Right lobe of liver (tissue), 6 donors: Measurements from ENCODE around the gene PAK4. TPM values are rescaled to one million over a fixed set of nuclear protein-coding genes. Genes with fewer than 3 reads are reported as not detected.

Source experiments
- ATAC-seq, 4 donors: fragments of 200-7000 bp; cut with Tn5 transposase; one replicate each; pipeline ENCODE4 v1.9.1; 2020; ENCODE audit warnings: mild to moderate bottlenecking in 4 of 4, moderate library complexity in 4 of 4
- DNase-seq, 3 donors: peaks; one replicate each; pipeline ENCODE4 v3.0.0-alpha.2; 2020
- H3K27ac ChIP-seq, 3 donors: fragments of 200-600 bp; one replicate each; pipeline ENCODE4 v1.8.0; 2022
- H3K27me3 ChIP-seq, 2 donors: fragments of 200-600 bp; one replicate each; pipeline ENCODE4 v1.8.0; 2022
- H3K36me3 ChIP-seq, 4 donors: fragments of 200-600 bp; sonication (generic) in 1 of 4; one replicate each; pipeline versions ENCODE4 v1.5.1 to v1.8.0; 2017 to 2022; ENCODE audit warnings: control low read depth in 1 of 4
- H3K4me1 ChIP-seq, 4 donors: fragments of 200-600 bp; sonication (generic) in 1 of 4; one replicate each; pipeline versions ENCODE4 v1.5.1 to v1.8.0; 2017 to 2022; ENCODE audit warnings: control low read depth in 1 of 4
- H3K4me3 ChIP-seq, 3 donors: fragments of 200-600 bp; one replicate each; pipeline ENCODE4 v1.8.0; 2022
- H3K9me3 ChIP-seq, 4 donors: fragments of 200-600 bp; sonication (generic) in 1 of 4; one replicate each; pipeline versions ENCODE4 v1.5.1 to v1.8.0; 2017 to 2022; ENCODE audit warnings: control low read depth in 1 of 4
- CTCF ChIP-seq, 4 donors: fragments of 200-600 bp in 3 of 4; fragments of 450-650 bp in 1 of 4; IDR thresholded peaks; one replicate each; pipeline versions ENCODE4 v1.5.1 to v1.8.0; 2016 to 2022; ENCODE audit warnings: antibody characterized with exemption in 4 of 4, mild to moderate bottlenecking in 2 of 4
- POLR2A ChIP-seq: fragments of 450-650 bp; IDR thresholded peaks from one replicate; pipeline ENCODE4 v1.6.1; 2017; ENCODE audit warnings: antibody characterized with exemption, mild to moderate bottlenecking
- WGBS: methylation state at CpG from one replicate; pipeline ENCODE4 v1.1.6; 2018; ENCODE audit warnings: low coverage, low lambda C conversion rate; ENCODE audit not compliant: insufficient coverage; ENCODE audit errors: missing lambda C conversion rate; 5-methylcytosine and 5-hydroxymethylcytosine counted together
- intact Hi-C, 2 donors: fragments of 100-400 bp; cut with DNase I; formaldehyde crosslinking; loops; one replicate each; pipeline versions ENCODE4 v1.11.2 to v1.14.1; 2022
- total RNA-seq, 6 experiments: library from RNA; depleted of rRNA in 2 of 6; stranded (reverse); fragments of >200 nt in 2 of 6; fragmentation: NEBNext Ultra II Directional in 3 of 6; extraction: Animal tissue kit (Norgen Biotek cat#: 25700) in 3 of 6; gene quantifications; one replicate each; pipeline versions ENCODE4 v1.1.0 to v1.2.4, GENCODE V29; 2016 to 2023
- donor health status: DM: no; HTN: yes; CAD: no.
- donor health status: DM: no; HTN: no; CAD: no.
- donor health status: DM: no; HTN: no; CAD: no.
- donor health status: DM: no; HTN: yes; CAD: no.
- donor health status: DM: no; HTN: yes; CAD: no.

Gene PAK4
- total RNA-seq, 6 experiments from 2014 or later: 11.4 to 16.6 (median 14.7) TPM

GRCh38 chr19:39200803-39201115 is 75.2 kb downstream of the PAK4 start:
- DNase-seq (no peak), ATAC-seq (no peak)
- intact Hi-C loops: loop anchor here (10.0 kb wide), 2 partner anchors 114 to 124 kb away; partner anchors contain the start of gene LRFN1 (in 1 of the 2)
- Histone ChIP-seq H3K4me3 (no peak overlapping the region), H3K27ac (no peak overlapping the region), H3K27me3 (peaks cover 5 to 10% of the 10 kb centered on the region in 2 donors), H3K4me1 (peaks cover 0 to 4% (median 0%) of the 10 kb centered on the region in 4 donors), H3K36me3 (no peaks in the 10 kb centered on the region), H3K9me3 (no peaks in the 10 kb centered on the region)
- no peak for TF ChIP-seq POLR2A
- no peak for TF ChIP-seq CTCF (IDR thresholded peaks at IDR 0.05)
- WGBS: 70% methylated on average over 2 of the region's 3 CpGs

GRCh38 chr19:39202998-39203355 is 77.4 kb downstream of the PAK4 start:
- no CpG with 5 or more reads among the region's 1 CpG for WGBS
- H3K36me3 ChIP-seq: no peaks in the 10 kb centered on the region
- intact Hi-C loops: loop anchor here (10.0 kb wide), 2 partner anchors 112 to 122 kb away; partner anchors contain the start of gene LRFN1 (in 1 of the 2)
- no peak overlapping the region for H3K27ac ChIP-seq
- TF ChIP-seq CTCF (IDR thresholded peaks at IDR 0.05): no peak
- no peak for TF ChIP-seq POLR2A
- no peak overlapping the region for H3K4me3 ChIP-seq
- peaks cover 3 to 5% of the 10 kb centered on the region in 2 donors for H3K27me3 ChIP-seq
- H3K9me3 ChIP-seq: no peaks in the 10 kb centered on the region
- DNase-seq (no peak), ATAC-seq (no peak)
- H3K4me1 ChIP-seq: no peaks in the 10 kb centered on the region

GRCh38 chr19:39203372-39204341 is 78.1 kb downstream of the PAK4 start, which contains the start of gene SYCN:
SYCN (minus strand) TSS chr19:39204263; CDS start chr19:39204254, 9 bp downstream.
- Histone ChIP-seq H3K4me1 (no peaks in the 10 kb centered on the region), H3K36me3 (no peaks in the 10 kb centered on the region), H3K9me3 (no peaks in the 10 kb centered on the region), H3K4me3 (no peak within 1 kb of the TSS), H3K27me3 (peaks cover 0 to 5% of the 10 kb centered on the region in 2 donors), H3K27ac (no peak within 1 kb of the TSS)
- DNase-seq (no peak), ATAC-seq (no peak)
- WGBS: 33% methylated on average over 18 of the region's 57 CpGs
- no peak for TF ChIP-seq CTCF (IDR thresholded peaks at IDR 0.05)
- TF ChIP-seq POLR2A: no peak
- intact Hi-C loops: loop anchor here (10.0 kb wide), 2 partner anchors 111 to 121 kb away; partner anchors contain the start of gene LRFN1 (in 1 of the 2)

GRCh38 chr19:39205449-39205764 is 79.8 kb downstream of the PAK4 start:
- Histone ChIP-seq H3K9me3 (no peaks in the 10 kb centered on the region), H3K36me3 (no peaks in the 10 kb centered on the region), H3K4me3 (no peak overlapping the region), H3K4me1 (no peaks in the 10 kb centered on the region), H3K27me3 (peaks cover 0 to 5% of the 10 kb centered on the region in 2 donors), H3K27ac (no peak overlapping the region)
- TF ChIP-seq CTCF (IDR thresholded peaks at IDR 0.05) (no peak), POLR2A (no peak)
- 80% methylated on average over 1 of the region's 3 CpGs for whole genome bisulfite sequencing
- ATAC-seq (no peak), DNase-seq (no peak)
- intact Hi-C loops: loop anchor here (10.0 kb wide), 2 partner anchors 109 to 119 kb away; partner anchors contain the start of gene LRFN1 (in 1 of the 2)
